Type B pancreatic cell (in vitro differentiated cells): ENCODE data around the gene OLFML2A. TPM values are rescaled to one million over a fixed set of nuclear protein-coding genes. Genes with fewer than 3 reads are reported as not detected.
A peak's percentile ranks its signal among the peaks of the same experiment; 100 is the strongest.
"Not testable (repeated sequence)": the region's sequence is repeated elsewhere in the genome, so short reads cannot be mapped to it uniquely, and the experiment has no call there.

Experiments used
- DNase-seq: peaks from one replicate; pipeline ENCODE4 v3.0.0; 2021; ENCODE audit warnings: mixed read lengths; ENCODE audit not compliant: unreplicated experiment; ENCODE audit errors: extremely low spot score
- H3K27ac Mint-ChIP-seq: 2 replicates; pipeline ENCODE4 v1.8.0; 2021; ENCODE audit warnings: mild to moderate bottlenecking, mixed read lengths
- H3K27me3 Mint-ChIP-seq: 2 replicates; pipeline ENCODE4 v1.8.0; 2021; ENCODE audit warnings: mixed read lengths
- H3K36me3 Mint-ChIP-seq: 2 replicates; pipeline ENCODE4 v1.8.0; 2021; ENCODE audit warnings: mixed read lengths
- H3K4me1 Mint-ChIP-seq: one replicate; pipeline ENCODE4 v1.8.0; 2021; ENCODE audit warnings: mixed read lengths; ENCODE audit not compliant: unreplicated experiment
- H3K4me3 Mint-ChIP-seq: 2 replicates; pipeline ENCODE4 v1.8.0; 2021; ENCODE audit warnings: mild to moderate bottlenecking, mixed read lengths
- H3K9me3 Mint-ChIP-seq: 2 replicates; pipeline ENCODE4 v1.8.0; 2021; ENCODE audit warnings: mixed read lengths
- CTCF ChIP-seq: fragments of 200-600 bp; sonication (generic); conservative IDR thresholded peaks from 2 replicates; pipeline ENCODE4 v1.5.0; 2021; ENCODE audit warnings: antibody characterized with exemption, mild to moderate bottlenecking
- total RNA-seq: library from RNA; stranded (reverse); gene quantifications from 2 replicates; pipeline ENCODE4 v1.2.1, GENCODE V29; 2021; ENCODE audit warnings: low replicate concordance

Gene OLFML2A
- total RNA-seq, 1 donor from 2014 or later: 6.3 TPM

GRCh38 chr9:124834591-124834990 lies 57.7 kb downstream of the OLFML2A start:
- Mint-ChIP-seq H3K27ac (peak overlapping the region; percentile 82), H3K9me3 (no peaks in the 10 kb centered on the region), H3K36me3 (no peaks in the 10 kb centered on the region), H3K4me3 (no peak overlapping the region), H3K27me3 (no peaks in the 10 kb centered on the region), H3K4me1 (peaks cover 16% of the 10 kb centered on the region)
- no peak for DNase-seq
- TF ChIP-seq CTCF: no peak

GRCh38 chr9:124835026-124835557 lies 58.2 kb downstream of the OLFML2A start:
- DNase-seq: no peak
- peak overlapping the region; percentile 82 for H3K27ac Mint-ChIP-seq

DNA sequence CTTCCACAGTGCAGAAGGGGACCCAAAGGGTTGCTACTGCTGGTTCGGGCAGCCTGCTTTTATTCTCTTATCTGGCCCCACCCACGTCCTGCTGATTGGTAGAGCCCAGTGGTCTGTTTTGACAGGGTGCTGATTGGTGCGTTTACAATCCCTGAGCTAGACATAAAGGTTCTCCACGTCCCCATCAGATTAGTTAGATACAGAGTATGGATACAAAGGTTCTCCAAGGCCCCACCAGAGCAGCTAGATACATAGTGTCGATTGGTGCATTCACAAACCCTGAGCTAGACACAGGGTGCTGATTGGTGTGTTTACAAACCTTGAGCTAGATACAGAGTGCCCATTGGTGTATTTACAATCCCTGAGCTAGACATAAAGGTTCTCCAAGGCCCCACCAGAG lies 61.2 kb downstream of the OLFML2A start:
- not testable (repeated sequence) for DNase-seq, H3K27me3 Mint-ChIP-seq, H3K9me3 Mint-ChIP-seq, H3K4me3 Mint-ChIP-seq, H3K27ac Mint-ChIP-seq, H3K36me3 Mint-ChIP-seq
- H3K4me1 Mint-ChIP-seq: peaks cover 16% of the 10 kb centered on the region

More at GRCh38 chr9:124835026-124835557, 58.2 kb downstream of the OLFML2A start:
- H3K27me3 Mint-ChIP-seq: no peaks in the 10 kb centered on the region
- H3K36me3 Mint-ChIP-seq: no peaks in the 10 kb centered on the region
- no peak overlapping the region for H3K4me3 Mint-ChIP-seq
- TF ChIP-seq CTCF: no peak
- no peaks in the 10 kb centered on the region for H3K9me3 Mint-ChIP-seq
- H3K4me1 Mint-ChIP-seq: peaks cover 16% of the 10 kb centered on the region

DNA sequence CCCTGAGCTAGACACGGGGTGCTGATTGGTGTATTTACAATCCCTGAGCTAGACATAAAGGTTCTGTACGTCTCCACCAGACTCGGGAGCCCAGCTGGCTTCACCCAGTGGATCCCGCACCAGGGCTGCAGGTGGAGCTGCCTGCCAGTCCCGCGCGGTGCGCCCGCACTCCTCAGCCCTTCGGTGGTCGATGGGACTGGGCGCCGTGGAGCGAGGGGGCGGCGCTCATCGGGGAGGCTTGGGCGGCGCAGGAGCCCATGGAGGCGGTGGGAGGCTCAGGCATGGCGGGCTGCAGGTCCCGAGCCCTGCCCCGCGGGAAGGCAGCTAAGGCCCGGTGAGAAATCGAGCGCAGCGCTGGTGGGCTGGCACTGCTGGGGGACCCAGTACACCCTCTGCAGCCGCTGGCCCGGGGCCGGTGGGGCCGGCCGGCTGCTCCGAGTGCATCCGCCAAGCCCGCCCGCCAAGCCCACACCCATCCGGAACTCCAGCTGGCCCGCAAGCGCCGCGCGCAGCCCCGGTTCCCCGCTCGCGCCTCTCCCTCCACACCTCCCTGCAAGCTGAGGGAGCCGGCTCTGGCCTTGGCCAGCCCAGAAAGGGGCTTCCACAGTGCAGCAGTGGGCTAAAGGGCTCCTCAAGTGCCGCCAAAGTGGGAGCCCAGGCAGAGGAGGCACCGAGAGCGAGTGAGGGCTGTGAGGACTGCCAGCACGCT lies 61.8 kb downstream of the OLFML2A start:
- not testable (repeated sequence) for DNase-seq, H3K9me3 Mint-ChIP-seq, H3K4me3 Mint-ChIP-seq, H3K27ac Mint-ChIP-seq, H3K36me3 Mint-ChIP-seq, H3K27me3 Mint-ChIP-seq
- peaks cover 16% of the 10 kb centered on the region for H3K4me1 Mint-ChIP-seq

DNA sequence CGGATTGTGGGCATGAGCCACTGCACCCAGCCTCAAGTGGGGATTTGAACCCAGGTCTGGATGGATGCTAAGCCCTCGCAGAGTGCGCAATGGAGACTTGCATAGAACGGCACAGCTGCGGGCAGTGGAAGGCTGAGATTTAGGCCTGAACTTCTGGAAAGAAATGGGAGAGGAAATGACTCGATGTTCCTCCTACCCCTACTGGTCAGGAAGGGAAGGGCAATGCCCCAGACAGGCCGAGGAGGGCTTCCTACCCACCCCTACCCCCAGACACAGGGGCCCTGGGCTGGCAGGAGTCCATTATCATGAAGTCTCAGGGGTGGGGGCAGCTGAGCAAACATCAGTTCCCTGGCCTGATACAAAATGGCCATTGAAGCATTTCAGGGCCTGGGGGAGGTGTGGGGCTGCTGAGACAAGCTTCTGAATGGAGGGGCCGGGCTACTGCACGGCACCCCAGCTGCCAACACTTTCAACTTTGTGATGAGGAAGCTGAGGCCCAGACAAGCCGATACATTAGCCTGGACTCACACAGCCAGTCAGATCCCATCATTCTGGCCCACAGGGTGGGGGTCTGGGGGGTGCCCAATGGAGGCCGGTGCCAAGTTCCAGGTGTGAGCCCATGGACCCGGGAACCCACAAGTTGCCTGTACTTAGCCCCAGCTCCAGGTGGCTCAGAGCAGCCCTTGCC lies 62.8 kb downstream of the OLFML2A start:
- H3K4me1 Mint-ChIP-seq: peaks cover 10% of the 10 kb centered on the region
- no peak overlapping the region for H3K4me3 Mint-ChIP-seq
- no peak overlapping the region for H3K27ac Mint-ChIP-seq
- TF ChIP-seq CTCF: peak; percentile 67
- H3K9me3 Mint-ChIP-seq: no peaks in the 10 kb centered on the region
- no peaks in the 10 kb centered on the region for H3K36me3 Mint-ChIP-seq
- no peak for DNase-seq
- H3K27me3 Mint-ChIP-seq: no peaks in the 10 kb centered on the region

GRCh38 chr9:124840300-124840833 lies 63.4 kb downstream of the OLFML2A start:
- H3K27ac Mint-ChIP-seq: no peak overlapping the region
- peaks cover 5% of the 10 kb centered on the region for H3K4me1 Mint-ChIP-seq
- DNase-seq: no peak
- H3K27me3 Mint-ChIP-seq: no peaks in the 10 kb centered on the region
- H3K36me3 Mint-ChIP-seq: no peaks in the 10 kb centered on the region
- no peaks in the 10 kb centered on the region for H3K9me3 Mint-ChIP-seq
- no peak overlapping the region for H3K4me3 Mint-ChIP-seq
- peak; percentile 46 for TF ChIP-seq CTCF
